EL (cell line): ENCODE measurements around the gene EXD2.
"Not testable (repeated sequence)": the region's sequence is repeated elsewhere in the genome, so short reads cannot be mapped to it uniquely, and the experiment has no call there.

Source experiments
- DNase-seq: peaks from one replicate; pipeline ENCODE4 v3.0.0-alpha.2; 2016

EXD2 gene

GRCh38 chr14:69284170-69284569 is 92.9 kb downstream of the EXD2 start:
- no peak for DNase-seq

- no peak for DNase-seq
These were observed 94.5 kb downstream of the EXD2 start for GRCh38 chr14:69285661-69286255.

GRCh38 chr14:69287098-69288010 is 96.1 kb downstream of the EXD2 start:
- no peak for DNase-seq

- DNase-seq: peak; percentile 45
These were observed 96.9 kb downstream of the EXD2 start for GRCh38 chr14:69288011-69288771.

GRCh38 chr14:69288956-69289705 is 97.8 kb downstream of the EXD2 start:
- DNase-seq: no peak

GRCh38 chr14:69289811-69290520 is 98.7 kb downstream of the EXD2 start:
- no peak for DNase-seq

- not testable (repeated sequence) for DNase-seq
These were observed 99.6 kb downstream of the EXD2 start for GRCh38 chr14:69290881-69291280.

GRCh38 chr14:69291396-69291795 is 100.1 kb downstream of the EXD2 start:
- DNase-seq: no peak

- DNase-seq: peak; percentile 17
These were observed 100.7 kb downstream of the EXD2 start for GRCh38 chr14:69291891-69292561.
